ENCODE measurements around the gene ATP2B3.

DNA sequence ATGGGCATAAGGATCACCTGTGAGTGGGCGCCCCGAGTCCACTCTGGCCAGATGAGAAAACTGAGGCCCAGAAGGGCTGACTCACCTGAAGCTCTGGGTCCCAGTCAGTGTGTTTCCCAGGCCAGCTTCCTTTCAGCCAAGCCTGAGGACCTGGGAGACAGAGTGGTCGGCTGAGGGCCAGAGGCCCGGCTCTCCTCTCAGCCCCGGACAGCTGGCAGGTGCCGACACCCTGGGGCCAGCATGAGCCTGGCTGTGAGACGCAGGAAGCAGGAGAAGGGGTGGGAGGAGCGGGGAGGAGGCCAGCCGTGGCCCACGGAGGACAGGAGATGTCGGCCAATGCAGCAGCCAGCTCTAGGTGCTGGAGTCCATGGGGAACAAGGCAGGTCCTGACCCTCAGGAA is 28.9 kb downstream of the ATP2B3 start:
- TF ChIP-seq, protein P1, sequence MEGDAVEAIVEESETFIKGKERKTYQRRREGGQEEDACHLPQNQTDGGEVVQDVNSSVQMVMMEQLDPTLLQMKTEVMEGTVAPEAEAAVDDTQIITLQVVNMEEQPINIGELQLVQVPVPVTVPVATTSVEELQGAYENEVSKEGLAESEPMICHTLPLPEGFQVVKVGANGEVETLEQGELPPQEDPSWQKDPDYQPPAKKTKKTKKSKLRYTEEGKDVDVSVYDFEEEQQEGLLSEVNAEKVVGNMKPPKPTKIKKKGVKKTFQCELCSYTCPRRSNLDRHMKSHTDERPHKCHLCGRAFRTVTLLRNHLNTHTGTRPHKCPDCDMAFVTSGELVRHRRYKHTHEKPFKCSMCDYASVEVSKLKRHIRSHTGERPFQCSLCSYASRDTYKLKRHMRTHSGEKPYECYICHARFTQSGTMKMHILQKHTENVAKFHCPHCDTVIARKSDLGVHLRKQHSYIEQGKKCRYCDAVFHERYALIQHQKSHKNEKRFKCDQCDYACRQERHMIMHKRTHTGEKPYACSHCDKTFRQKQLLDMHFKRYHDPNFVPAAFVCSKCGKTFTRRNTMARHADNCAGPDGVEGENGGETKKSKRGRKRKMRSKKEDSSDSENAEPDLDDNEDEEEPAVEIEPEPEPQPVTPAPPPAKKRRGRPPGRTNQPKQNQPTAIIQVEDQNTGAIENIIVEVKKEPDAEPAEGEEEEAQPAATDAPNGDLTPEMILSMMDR (conservative IDR thresholded peaks at IDR 0.05; ENCODE audit: low read depth, low read length): no peak
- TF ChIP-seq POLR2A (IDR thresholded peaks at IDR 0.05; ENCODE audit: low read depth, low read length) (no peak), NFE2L2 (IDR thresholded peaks at IDR 0.05; ENCODE audit: low read depth, low read length) (no peak), MAZ (IDR thresholded peaks at IDR 0.05; ENCODE audit: borderline replicate concordance, low read depth, low read length) (no peak), CEBPB (IDR thresholded peaks at IDR 0.05; ENCODE audit: low read depth, low read length) (no peak), RAD21 (IDR thresholded peaks at IDR 0.05; ENCODE audit: low read length) (no peak), RFX5 (IDR thresholded peaks at IDR 0.05; ENCODE audit: low read depth, low read length) (no peak), RCOR1 (IDR thresholded peaks at IDR 0.05; ENCODE audit: insufficient replicate concordance, low read length) (no peak), BHLHE40 (IDR thresholded peaks at IDR 0.05; ENCODE audit: low read depth, low read length) (no peak), MXI1 (IDR thresholded peaks at IDR 0.05; ENCODE audit: borderline replicate concordance, low read depth, low read length) (no peak), SMC3 (IDR thresholded peaks at IDR 0.05; ENCODE audit: low read depth, low read length) (no peak)
